Neural cell (in vitro differentiated cells): ENCODE measurements around the gene APBA2. TPM values are rescaled to one million over a fixed set of nuclear protein-coding genes. Genes with fewer than 3 reads are reported as not detected.

Experiments used
- H2AFZ ChIP-seq: fragments of 200-600, 300-800 bp; sonication (generic), shearing (Covaris generic); 2 replicates; pipeline ENCODE4 v1.6.0; 2014; ENCODE audit warnings: low read depth, mild to moderate bottlenecking, antibody characterized with exemption, low read length, moderate library complexity
- H3F3A ChIP-seq: fragments of 200-600 bp; shearing (Covaris generic); 2 replicates; pipeline ENCODE4 v1.6.1; 2016; ENCODE audit warnings: mild to moderate bottlenecking, moderate library complexity, mixed read lengths, antibody characterized with exemption, low read length; ENCODE audit not compliant: insufficient read depth, poor library complexity, severe bottlenecking
- H3K27ac ChIP-seq: fragments of 200-600, 300-800 bp; sonication (generic), shearing (Covaris generic); 2 replicates; pipeline ENCODE4 v1.5.1; 2014; ENCODE audit warnings: mild to moderate bottlenecking, low read length, moderate library complexity
- H3K27me3 ChIP-seq: fragments of 300-800, 200-600 bp; sonication (generic), shearing (Covaris generic); 2 replicates; pipeline ENCODE4 v1.6.0; 2014; ENCODE audit warnings: mild to moderate bottlenecking, low read depth, low read length, moderate library complexity; ENCODE audit not compliant: insufficient read depth
- H3K36me3 ChIP-seq: fragments of 300-800, 200-600 bp; sonication (generic), shearing (Covaris generic); 2 replicates; pipeline ENCODE4 v1.5.1; 2014; ENCODE audit warnings: mild to moderate bottlenecking, antibody characterized with exemption, low read length, moderate library complexity; ENCODE audit not compliant: insufficient read depth
- H3K4me2 ChIP-seq: fragments of 300-800, 200-600 bp; sonication (generic), shearing (Covaris generic); 2 replicates; pipeline ENCODE4 v1.6.0; 2014; ENCODE audit warnings: mild to moderate bottlenecking, low read length
- H3K4me3 ChIP-seq: fragments of 300-800, 200-600 bp; sonication (generic), shearing (Covaris generic); 2 replicates; pipeline ENCODE4 v1.5.1; 2014; ENCODE audit warnings: mild to moderate bottlenecking, low read length, moderate library complexity
- H3K79me2 ChIP-seq: fragments of 200-600 bp; shearing (Covaris generic); replicated peaks from 2 replicates; pipeline ENCODE4 v1.6.0; 2014; ENCODE audit warnings: mild to moderate bottlenecking, low read length, moderate library complexity; ENCODE audit not compliant: insufficient read depth
- H3K9ac ChIP-seq: fragments of 300-800, 200-600 bp; sonication (generic), shearing (Covaris generic); 2 replicates; pipeline ENCODE4 v1.6.1; 2016; ENCODE audit warnings: mild to moderate bottlenecking, low read length, mixed read lengths
- H3K9me2 ChIP-seq: fragments of 200-600 bp; shearing (Covaris generic); 2 replicates; pipeline ENCODE4 v1.6.1; 2016; ENCODE audit warnings: mild to moderate bottlenecking, low read length, mixed read lengths; ENCODE audit not compliant: insufficient read depth
- H3K9me3 ChIP-seq: fragments of 200-600, 300-800 bp; sonication (generic), shearing (Covaris generic); 2 replicates; pipeline ENCODE4 v1.6.1; 2016; ENCODE audit warnings: mild to moderate bottlenecking, mixed run types, low read length, moderate library complexity, mixed read lengths
- H4K20me1 ChIP-seq: fragments of 200-600 bp; shearing (Covaris generic); 2 replicates; pipeline ENCODE4 v1.6.1; 2016; ENCODE audit warnings: mild to moderate bottlenecking, mixed run types; ENCODE audit not compliant: insufficient read depth
- EP300 ChIP-seq: fragments of 450-650 bp; conservative IDR thresholded peaks from 2 replicates; pipeline ENCODE4 v1.6.1; 2014; ENCODE audit warnings: antibody characterized with exemption, mild to moderate bottlenecking, moderate library complexity; ENCODE audit not compliant: poor library complexity, severe bottlenecking
- EZH2 ChIP-seq: fragments of 200-600, 300-800 bp; shearing (Covaris generic), sonication (generic); IDR thresholded peaks from 2 replicates; pipeline ENCODE4 v1.6.1; 2014; ENCODE audit warnings: antibody characterized with exemption, low read length, borderline replicate concordance, mild to moderate bottlenecking; ENCODE audit not compliant: insufficient read depth, poor library complexity, severe bottlenecking
- MXI1 ChIP-seq: fragments of 450-650 bp; conservative IDR thresholded peaks from 2 replicates; pipeline ENCODE4 v1.6.1; 2014; ENCODE audit warnings: antibody characterized with exemption, mild to moderate bottlenecking; ENCODE audit not compliant: poor library complexity, severe bottlenecking
- POLR2AphosphoS5 ChIP-seq: IDR thresholded peaks from 2 replicates; pipeline ENCODE4 v1.6.1; 2012
- RAD21 ChIP-seq: fragments of 450-650 bp; conservative IDR thresholded peaks from 2 replicates; pipeline ENCODE4 v1.6.1; 2014; ENCODE audit warnings: antibody characterized with exemption, mild to moderate bottlenecking, moderate library complexity
- SMC3 ChIP-seq: fragments of 450-650 bp; conservative IDR thresholded peaks from 2 replicates; pipeline ENCODE4 v1.6.1; 2014; ENCODE audit warnings: antibody characterized with exemption, mild to moderate bottlenecking, moderate library complexity; ENCODE audit not compliant: poor library complexity
- TAF1 ChIP-seq: IDR thresholded peaks from 2 replicates; pipeline ENCODE4 v1.6.1; 2012; ENCODE audit warnings: low read depth
- polyA plus RNA-seq: library from polyadenylated mRNA; depleted of rRNA; stranded (reverse); fragments of >200 nt; gene quantifications from 2 replicates; pipeline ENCODE4 v1.2.3, GENCODE V29; 2014
- TF ChIP-seq, protein P1 (sequence below): IDR thresholded peaks from 2 replicates; pipeline ENCODE4 v1.6.1; 2012; ENCODE audit warnings: borderline replicate concordance
- TF ChIP-seq, protein P2 (sequence below): fragments of 450-650 bp; IDR thresholded peaks from 2 replicates; pipeline ENCODE4 v1.5.1; 2014; ENCODE audit warnings: antibody characterized with exemption, mild to moderate bottlenecking, moderate library complexity; ENCODE audit not compliant: poor library complexity, severe bottlenecking

APBA2 gene
- polyA plus RNA-seq, 1 donor from 2014 or later: 134 TPM

DNA sequence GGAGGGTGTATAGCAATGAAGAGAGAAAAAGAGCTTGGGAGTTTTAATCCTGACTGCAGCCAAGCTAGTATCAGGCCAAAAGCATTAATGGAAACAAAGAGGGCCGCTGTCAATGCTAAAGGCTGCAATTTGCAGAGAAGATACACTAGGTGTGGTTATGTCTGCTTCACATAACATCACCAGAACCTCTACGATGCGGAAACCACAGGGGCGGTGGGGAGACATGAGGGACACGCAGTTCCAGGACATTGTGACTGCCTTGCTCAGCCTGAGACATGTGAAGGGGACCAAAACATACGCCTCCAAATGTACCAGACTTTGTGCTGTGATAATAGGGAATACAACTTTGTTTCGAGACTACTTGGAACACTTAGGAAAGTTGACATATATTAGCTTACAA lies 88.4 kb downstream of the APBA2 start:
- no peaks in the 10 kb centered on the region for H3K9me2 ChIP-seq
- no peaks in the 10 kb centered on the region for H3K9me3 ChIP-seq
- TF ChIP-seq SMC3 (no peak), TAF1 (no peak), RAD21 (no peak), POLR2AphosphoS5 (no peak), MXI1 (no peak), EZH2 (no peak), EP300 (no peak)
- TF ChIP-seq, protein P1, sequence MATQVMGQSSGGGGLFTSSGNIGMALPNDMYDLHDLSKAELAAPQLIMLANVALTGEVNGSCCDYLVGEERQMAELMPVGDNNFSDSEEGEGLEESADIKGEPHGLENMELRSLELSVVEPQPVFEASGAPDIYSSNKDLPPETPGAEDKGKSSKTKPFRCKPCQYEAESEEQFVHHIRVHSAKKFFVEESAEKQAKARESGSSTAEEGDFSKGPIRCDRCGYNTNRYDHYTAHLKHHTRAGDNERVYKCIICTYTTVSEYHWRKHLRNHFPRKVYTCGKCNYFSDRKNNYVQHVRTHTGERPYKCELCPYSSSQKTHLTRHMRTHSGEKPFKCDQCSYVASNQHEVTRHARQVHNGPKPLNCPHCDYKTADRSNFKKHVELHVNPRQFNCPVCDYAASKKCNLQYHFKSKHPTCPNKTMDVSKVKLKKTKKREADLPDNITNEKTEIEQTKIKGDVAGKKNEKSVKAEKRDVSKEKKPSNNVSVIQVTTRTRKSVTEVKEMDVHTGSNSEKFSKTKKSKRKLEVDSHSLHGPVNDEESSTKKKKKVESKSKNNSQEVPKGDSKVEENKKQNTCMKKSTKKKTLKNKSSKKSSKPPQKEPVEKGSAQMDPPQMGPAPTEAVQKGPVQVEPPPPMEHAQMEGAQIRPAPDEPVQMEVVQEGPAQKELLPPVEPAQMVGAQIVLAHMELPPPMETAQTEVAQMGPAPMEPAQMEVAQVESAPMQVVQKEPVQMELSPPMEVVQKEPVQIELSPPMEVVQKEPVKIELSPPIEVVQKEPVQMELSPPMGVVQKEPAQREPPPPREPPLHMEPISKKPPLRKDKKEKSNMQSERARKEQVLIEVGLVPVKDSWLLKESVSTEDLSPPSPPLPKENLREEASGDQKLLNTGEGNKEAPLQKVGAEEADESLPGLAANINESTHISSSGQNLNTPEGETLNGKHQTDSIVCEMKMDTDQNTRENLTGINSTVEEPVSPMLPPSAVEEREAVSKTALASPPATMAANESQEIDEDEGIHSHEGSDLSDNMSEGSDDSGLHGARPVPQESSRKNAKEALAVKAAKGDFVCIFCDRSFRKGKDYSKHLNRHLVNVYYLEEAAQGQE: no peak
- TF ChIP-seq, protein P2, sequence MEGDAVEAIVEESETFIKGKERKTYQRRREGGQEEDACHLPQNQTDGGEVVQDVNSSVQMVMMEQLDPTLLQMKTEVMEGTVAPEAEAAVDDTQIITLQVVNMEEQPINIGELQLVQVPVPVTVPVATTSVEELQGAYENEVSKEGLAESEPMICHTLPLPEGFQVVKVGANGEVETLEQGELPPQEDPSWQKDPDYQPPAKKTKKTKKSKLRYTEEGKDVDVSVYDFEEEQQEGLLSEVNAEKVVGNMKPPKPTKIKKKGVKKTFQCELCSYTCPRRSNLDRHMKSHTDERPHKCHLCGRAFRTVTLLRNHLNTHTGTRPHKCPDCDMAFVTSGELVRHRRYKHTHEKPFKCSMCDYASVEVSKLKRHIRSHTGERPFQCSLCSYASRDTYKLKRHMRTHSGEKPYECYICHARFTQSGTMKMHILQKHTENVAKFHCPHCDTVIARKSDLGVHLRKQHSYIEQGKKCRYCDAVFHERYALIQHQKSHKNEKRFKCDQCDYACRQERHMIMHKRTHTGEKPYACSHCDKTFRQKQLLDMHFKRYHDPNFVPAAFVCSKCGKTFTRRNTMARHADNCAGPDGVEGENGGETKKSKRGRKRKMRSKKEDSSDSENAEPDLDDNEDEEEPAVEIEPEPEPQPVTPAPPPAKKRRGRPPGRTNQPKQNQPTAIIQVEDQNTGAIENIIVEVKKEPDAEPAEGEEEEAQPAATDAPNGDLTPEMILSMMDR: no peak
- H3K79me2 ChIP-seq: peaks cover 2% of the 10 kb centered on the region
- no peaks in the 10 kb centered on the region for H3F3A ChIP-seq
- H3K27me3 ChIP-seq: no peaks in the 10 kb centered on the region
- no peaks in the 10 kb centered on the region for H3K36me3 ChIP-seq
- H2AFZ ChIP-seq: no peak overlapping the region
- no peak overlapping the region for H3K9ac ChIP-seq
- no peaks in the 10 kb centered on the region for H4K20me1 ChIP-seq
- no peak overlapping the region for H3K27ac ChIP-seq
- H3K4me3 ChIP-seq: no peak overlapping the region
- H3K4me2 ChIP-seq: no peak overlapping the region

DNA sequence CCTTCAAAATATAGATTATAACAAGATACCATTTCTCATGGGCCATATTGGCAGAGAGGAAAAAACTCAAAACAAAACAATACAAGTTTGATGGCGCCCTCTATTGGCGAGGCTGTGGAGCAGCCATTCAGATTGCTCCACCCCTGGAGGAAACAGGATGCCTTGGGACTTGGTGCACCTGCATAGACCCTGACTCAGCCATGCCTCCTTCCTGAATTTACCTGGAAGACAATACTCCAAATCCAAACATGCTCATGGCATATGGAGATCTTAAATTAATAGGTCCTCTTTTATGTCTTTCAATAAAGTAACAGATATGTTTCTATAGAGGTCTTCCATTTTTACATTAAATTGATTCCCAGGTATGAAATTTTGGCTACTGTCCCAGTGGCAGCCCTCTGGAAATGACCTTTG lies 90.0 kb downstream of the APBA2 start:
- Histone ChIP-seq H3K9me2 (no peaks in the 10 kb centered on the region), H3K9ac (no peak overlapping the region), H3K4me3 (no peak overlapping the region), H3K4me2 (no peak overlapping the region), H3K27me3 (no peaks in the 10 kb centered on the region), H3F3A (no peaks in the 10 kb centered on the region), H3K9me3 (no peaks in the 10 kb centered on the region), H4K20me1 (no peaks in the 10 kb centered on the region), H3K79me2 (peaks cover 4% of the 10 kb centered on the region), H3K27ac (no peak overlapping the region), H2AFZ (no peak overlapping the region), H3K36me3 (no peaks in the 10 kb centered on the region)
- no peak for TF ChIP-seq EZH2
- TF ChIP-seq, protein P2: peak; percentile 22
